Measurements from ENCODE around the gene PLB1.

DNA sequence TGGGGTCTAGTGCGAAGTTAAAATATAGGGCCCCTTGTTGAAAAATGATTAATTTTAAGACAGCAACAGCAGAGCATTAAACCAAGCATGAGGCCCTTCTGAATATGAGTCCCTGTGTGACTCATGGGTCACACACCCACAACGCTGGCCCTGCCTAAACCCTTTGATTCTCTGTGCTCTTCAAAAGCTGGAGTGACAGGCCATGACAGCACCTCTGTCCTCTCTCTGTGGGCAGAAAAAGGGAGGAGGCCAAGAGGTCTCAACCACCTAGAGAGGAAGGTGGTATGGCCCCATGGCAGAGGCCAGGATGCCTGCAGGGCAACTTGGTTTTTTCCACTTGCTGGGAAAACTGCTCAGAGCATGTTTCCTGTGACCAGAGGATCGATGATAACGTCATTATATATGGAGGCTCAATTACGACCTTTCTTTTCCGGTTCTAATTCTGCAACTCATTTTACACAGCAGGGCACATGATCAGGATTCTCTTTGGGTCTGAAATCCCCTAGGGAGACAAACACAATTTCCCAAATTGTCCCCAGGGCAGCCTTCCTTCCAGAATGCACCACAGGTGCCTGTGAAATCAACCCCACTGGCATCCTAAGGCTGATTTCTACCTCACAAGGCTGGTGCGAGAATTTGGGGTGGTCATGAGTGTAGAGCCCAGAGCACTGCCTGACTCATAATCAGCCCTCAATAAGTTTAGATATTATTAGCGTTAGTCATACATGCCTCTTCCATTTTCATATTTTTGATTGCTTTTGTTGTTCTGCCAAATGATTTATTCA lies 153.8 kb downstream of the PLB1 start:
- no peak for TF ChIP-seq EZH2 (IDR thresholded peaks at IDR 0.05; ENCODE audit: insufficient read depth, poor library complexity, severe bottlenecking)
- TF ChIP-seq EZH2phosphoT487 (IDR thresholded peaks at IDR 0.05; ENCODE audit: insufficient read depth, low read depth), result no peak
